ENCODE results near the gene TMEM52. TPM values are rescaled to one million over a fixed set of nuclear protein-coding genes. Genes with fewer than 3 reads are reported as not detected.

The TMEM52 gene
- polyA plus RNA-seq, 2 donors, result 2.1 TPM

DNA sequence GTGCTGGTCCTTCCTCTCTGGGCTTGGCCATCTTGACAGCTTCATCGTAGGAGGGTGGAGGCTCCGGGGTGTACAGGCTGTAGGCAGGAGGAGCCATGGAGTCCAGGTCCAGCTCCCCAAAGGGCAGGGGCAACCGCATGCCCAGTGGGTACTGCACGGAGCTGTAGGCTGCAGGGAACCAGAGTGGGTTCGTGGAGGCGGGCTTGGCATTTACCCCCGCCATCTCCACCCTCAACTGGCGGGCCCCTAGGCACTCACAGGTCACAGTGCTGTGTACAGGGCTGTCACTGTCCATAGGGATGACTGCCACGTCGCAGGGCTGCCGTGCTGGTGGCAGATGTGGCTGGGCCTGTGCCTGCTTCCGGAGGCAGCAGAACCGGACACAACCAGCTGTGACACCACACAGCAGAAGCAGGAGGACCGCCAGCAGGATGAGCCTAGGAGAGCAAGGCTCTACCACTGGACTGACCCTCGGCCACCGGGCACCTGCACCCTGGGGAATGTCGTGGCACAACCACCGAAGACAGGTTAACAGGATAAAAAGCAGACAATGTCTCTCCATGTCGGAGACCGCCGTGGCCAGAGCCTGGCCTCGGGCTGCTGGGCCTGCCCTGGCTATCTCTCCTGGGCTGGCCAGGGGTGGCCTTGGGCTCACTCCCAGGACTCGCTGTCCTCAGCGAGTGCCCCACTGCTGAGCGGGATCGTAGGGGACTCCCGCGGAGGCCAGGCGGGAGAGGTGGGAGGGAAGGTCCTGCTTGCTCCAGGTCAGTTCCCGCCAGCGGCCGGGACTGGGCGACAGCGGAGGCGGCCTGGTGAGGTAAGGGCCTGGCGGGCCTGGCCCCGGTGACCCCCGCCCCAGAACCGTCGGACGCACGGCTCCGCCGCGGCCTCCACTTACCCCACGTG lies 831 bp downstream of the TMEM52 start:
- WGBS, 2 donors, result 42 to 52% methylated on average over 43 to 46 of the region's 46 CpGs
- Histone ChIP-seq H3K4me3 (ENCODE audit: low read depth in 1 of 2, low read length in 2 of 2) (peak overlapping the region; percentile 42 to 52), H3K27ac (ENCODE audit: low read depth in 2 of 2, low read length in 1 of 2) (no peak overlapping the region), H3K36me3 (ENCODE audit: control insufficient read depth in 2 of 2, insufficient read depth in 2 of 2, low read length in 1 of 2) (no peaks in the 10 kb centered on the region), H3K9me3 (ENCODE audit: control insufficient read depth in 2 of 2, insufficient read depth in 1 of 2, low read depth in 1 of 2, low read length in 1 of 2) (no peaks in the 10 kb centered on the region), H3K27me3 (ENCODE audit: control insufficient read depth in 1 of 2, insufficient read depth in 2 of 2, low read length in 2 of 2) (no peaks in the 10 kb centered on the region), H3K4me1 (ENCODE audit: control insufficient read depth in 2 of 2, insufficient read depth in 2 of 2, low read length in 1 of 2) (peaks cover 0 to 21% of the 10 kb centered on the region in 2 donors)

- no peaks in the 10 kb centered on the region for H3K36me3 ChIP-seq (ENCODE audit: control insufficient read depth in 2 of 2, insufficient read depth in 2 of 2, low read length in 1 of 2)
- H3K9me3 ChIP-seq (ENCODE audit: control insufficient read depth in 2 of 2, insufficient read depth in 1 of 2, low read depth in 1 of 2, low read length in 1 of 2), result no peaks in the 10 kb centered on the region
- H3K27ac ChIP-seq (ENCODE audit: low read depth in 2 of 2, low read length in 1 of 2), result no peak overlapping the region
- H3K4me3 ChIP-seq (ENCODE audit: low read depth in 1 of 2, low read length in 2 of 2), result no peak overlapping the region
- no peaks in the 10 kb centered on the region for H3K27me3 ChIP-seq (ENCODE audit: control insufficient read depth in 1 of 2, insufficient read depth in 2 of 2, low read length in 2 of 2)
- 81 to 90% methylated on average over 14 of the region's 14 CpGs for WGBS, 2 donors
- H3K4me1 ChIP-seq (ENCODE audit: control insufficient read depth in 2 of 2, insufficient read depth in 2 of 2, low read length in 1 of 2), result peaks cover 0 to 21% of the 10 kb centered on the region in 2 donors
Measured at GRCh38 chr1:1917304-1917976, 1.6 kb downstream of the TMEM52 start.

DNA sequence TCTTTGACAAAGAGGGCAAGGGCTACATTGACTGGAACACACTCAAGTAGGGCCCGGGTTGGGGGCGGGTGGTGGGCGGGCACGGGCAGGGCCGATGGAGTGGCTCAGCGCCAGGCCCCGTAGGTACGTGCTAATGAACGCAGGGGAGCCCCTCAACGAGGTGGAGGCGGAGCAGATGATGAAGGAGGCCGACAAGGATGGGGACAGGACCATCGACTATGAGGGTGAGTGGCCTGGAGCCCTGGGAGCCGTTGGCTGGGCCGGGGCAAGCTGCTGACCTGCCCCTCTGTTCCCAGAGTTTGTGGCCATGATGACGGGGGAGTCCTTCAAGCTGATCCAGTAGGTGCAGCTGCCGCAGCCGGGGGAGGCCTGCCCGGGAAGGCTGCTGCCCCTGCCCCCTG lies 2.2 kb downstream of the TMEM52 start:
- peaks cover 0 to 21% of the 10 kb centered on the region in 2 donors for H3K4me1 ChIP-seq (ENCODE audit: control insufficient read depth in 2 of 2, insufficient read depth in 2 of 2, low read length in 1 of 2)
- H3K9me3 ChIP-seq (ENCODE audit: control insufficient read depth in 2 of 2, insufficient read depth in 1 of 2, low read depth in 1 of 2, low read length in 1 of 2), result no peaks in the 10 kb centered on the region
- 75 to 76% methylated on average over 19 of the region's 19 CpGs for WGBS, 2 donors
- H3K36me3 ChIP-seq (ENCODE audit: control insufficient read depth in 2 of 2, insufficient read depth in 2 of 2, low read length in 1 of 2), result no peaks in the 10 kb centered on the region
- H3K4me3 ChIP-seq (ENCODE audit: low read depth in 1 of 2, low read length in 2 of 2), result no peak overlapping the region
- no peak overlapping the region for H3K27ac ChIP-seq (ENCODE audit: low read depth in 2 of 2, low read length in 1 of 2)
- no peaks in the 10 kb centered on the region for H3K27me3 ChIP-seq (ENCODE audit: control insufficient read depth in 1 of 2, insufficient read depth in 2 of 2, low read length in 2 of 2)

GRCh38 chr1:1915911-1916840 lies 2.9 kb downstream of the TMEM52 start:
- H3K27me3 ChIP-seq (ENCODE audit: control insufficient read depth in 1 of 2, insufficient read depth in 2 of 2, low read length in 2 of 2), result no peaks in the 10 kb centered on the region
- H3K9me3 ChIP-seq (ENCODE audit: control insufficient read depth in 2 of 2, insufficient read depth in 1 of 2, low read depth in 1 of 2, low read length in 1 of 2), result no peaks in the 10 kb centered on the region
- no peaks in the 10 kb centered on the region for H3K36me3 ChIP-seq (ENCODE audit: control insufficient read depth in 2 of 2, insufficient read depth in 2 of 2, low read length in 1 of 2)
- WGBS, 2 donors, result 70 to 73% methylated on average over 23 of the region's 23 CpGs
- peaks cover 0 to 21% of the 10 kb centered on the region in 2 donors for H3K4me1 ChIP-seq (ENCODE audit: control insufficient read depth in 2 of 2, insufficient read depth in 2 of 2, low read length in 1 of 2)
- H3K27ac ChIP-seq (ENCODE audit: low read depth in 2 of 2, low read length in 1 of 2), result no peak overlapping the region
- H3K4me3 ChIP-seq (ENCODE audit: low read depth in 1 of 2, low read length in 2 of 2), result no peak overlapping the region

DNA sequence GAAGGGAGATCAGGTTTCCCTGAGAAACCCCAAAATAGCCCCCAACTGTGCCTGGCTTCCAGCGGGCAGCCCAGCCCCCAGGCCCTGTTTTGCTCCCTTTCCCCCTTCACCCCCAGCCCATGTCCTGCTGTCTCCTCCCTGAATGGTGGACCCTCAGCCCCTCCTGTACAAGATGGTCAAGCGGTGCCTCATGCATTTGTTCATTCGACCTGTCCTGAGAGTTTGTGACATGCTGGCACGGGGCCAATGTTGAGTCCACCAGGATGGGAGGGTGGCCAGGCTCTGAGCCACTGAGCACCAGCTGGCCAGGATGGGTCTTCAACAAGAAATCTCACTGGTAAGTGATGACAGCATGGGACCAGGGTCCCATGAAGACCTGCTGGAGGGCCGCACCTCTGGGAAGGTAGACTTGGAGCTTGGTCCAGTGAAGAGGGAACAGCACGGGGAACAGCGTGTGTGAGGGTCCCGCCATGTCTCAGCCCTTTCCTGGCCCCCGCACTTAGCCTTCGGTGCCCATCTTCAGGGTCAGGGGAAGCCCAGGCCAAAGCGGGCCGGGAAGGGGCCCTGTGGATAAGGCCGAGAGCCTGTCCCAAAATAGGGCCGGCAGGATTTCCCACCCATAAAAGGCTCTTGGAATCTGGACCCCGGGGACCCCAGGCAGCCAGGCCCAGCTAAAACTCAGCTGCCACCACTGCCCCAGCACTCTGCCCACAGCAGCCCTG lies 3.9 kb downstream of the TMEM52 start, which contains the start of gene CALML6:
CALML6 (plus strand) TSS at position 290 of the 722 bp plus-strand sequence; CDS start at position 311, 21 bp downstream.
- Histone ChIP-seq H3K36me3 (ENCODE audit: control insufficient read depth in 2 of 2, insufficient read depth in 2 of 2, low read length in 1 of 2) (no peaks in the 10 kb centered on the region), H3K9me3 (ENCODE audit: control insufficient read depth in 2 of 2, insufficient read depth in 1 of 2, low read depth in 1 of 2, low read length in 1 of 2) (no peaks in the 10 kb centered on the region), H3K27ac (ENCODE audit: low read depth in 2 of 2, low read length in 1 of 2) (no peak within 1 kb of the TSS), H3K4me3 (ENCODE audit: low read depth in 1 of 2, low read length in 2 of 2) (no peak within 1 kb of the TSS), H3K4me1 (ENCODE audit: control insufficient read depth in 2 of 2, insufficient read depth in 2 of 2, low read length in 1 of 2) (peaks cover 0 to 21% of the 10 kb centered on the region in 2 donors), H3K27me3 (ENCODE audit: control insufficient read depth in 1 of 2, insufficient read depth in 2 of 2, low read length in 2 of 2) (no peaks in the 10 kb centered on the region)
- 77 to 78% methylated on average over 15 of the region's 15 CpGs for WGBS, 2 donors

DNA sequence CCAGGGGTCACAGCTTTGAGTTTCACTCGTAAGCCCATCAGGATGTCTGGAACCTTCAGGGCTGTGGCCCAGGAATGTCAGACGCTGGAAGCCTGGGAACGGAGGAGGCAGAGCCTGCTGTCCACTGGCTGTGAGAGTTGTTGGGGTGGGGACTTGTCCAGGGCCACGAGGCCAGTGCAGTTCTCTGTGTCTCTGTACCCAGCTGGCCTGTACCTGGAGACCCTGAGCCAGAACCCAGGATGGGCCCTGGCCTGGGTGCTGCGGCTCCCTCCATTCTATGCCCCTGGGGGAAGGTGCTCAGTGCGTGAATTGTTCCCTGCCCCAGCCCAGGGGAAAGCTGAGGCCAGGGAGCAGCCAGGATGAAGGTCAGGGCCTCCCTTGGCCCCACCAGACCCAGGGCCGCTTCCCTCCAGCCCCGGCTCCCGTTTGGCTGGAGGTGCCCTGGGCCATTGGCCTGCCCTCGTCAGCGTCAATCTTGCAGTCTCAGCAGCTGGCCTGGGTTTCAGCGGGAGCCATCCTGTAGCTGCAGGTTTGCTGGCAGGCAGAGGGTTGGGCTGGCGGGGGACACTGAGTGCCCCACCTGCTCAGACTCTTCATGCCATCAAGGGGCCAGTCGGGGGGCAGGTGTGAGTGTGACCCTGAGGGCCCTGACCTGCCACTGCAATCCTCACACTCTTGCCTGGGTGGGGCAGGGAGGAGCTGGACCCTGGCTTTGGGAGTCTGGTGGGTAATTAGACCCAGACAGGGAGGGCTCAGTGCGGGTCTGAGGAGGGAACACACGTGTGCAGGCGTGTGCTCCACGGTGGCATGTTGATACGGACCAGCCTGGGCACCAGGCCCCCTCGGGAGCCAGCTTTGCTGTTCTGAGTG lies 4.7 kb downstream of the TMEM52 start:
- Histone ChIP-seq H3K27me3 (ENCODE audit: control insufficient read depth in 1 of 2, insufficient read depth in 2 of 2, low read length in 2 of 2) (no peaks in the 10 kb centered on the region), H3K4me1 (ENCODE audit: control insufficient read depth in 2 of 2, insufficient read depth in 2 of 2, low read length in 1 of 2) (peaks cover 0 to 23% of the 10 kb centered on the region in 2 donors), H3K4me3 (ENCODE audit: low read depth in 1 of 2, low read length in 2 of 2) (no peak overlapping the region), H3K27ac (ENCODE audit: low read depth in 2 of 2, low read length in 1 of 2) (no peak overlapping the region), H3K36me3 (ENCODE audit: control insufficient read depth in 2 of 2, insufficient read depth in 2 of 2, low read length in 1 of 2) (no peaks in the 10 kb centered on the region), H3K9me3 (ENCODE audit: control insufficient read depth in 2 of 2, insufficient read depth in 1 of 2, low read depth in 1 of 2, low read length in 1 of 2) (no peaks in the 10 kb centered on the region)
- 40 to 45% methylated on average over 18 to 20 of the region's 20 CpGs for WGBS, 2 donors

- Histone ChIP-seq H3K4me3 (ENCODE audit: low read depth in 1 of 2, low read length in 2 of 2) (no peak overlapping the region), H3K4me1 (ENCODE audit: control insufficient read depth in 2 of 2, insufficient read depth in 2 of 2, low read length in 1 of 2) (peaks cover 6 to 18% of the 10 kb centered on the region in 2 donors), H3K9me3 (ENCODE audit: control insufficient read depth in 2 of 2, insufficient read depth in 1 of 2, low read depth in 1 of 2, low read length in 1 of 2) (no peaks in the 10 kb centered on the region), H3K27ac (ENCODE audit: low read depth in 2 of 2, low read length in 1 of 2) (no peak overlapping the region), H3K27me3 (ENCODE audit: control insufficient read depth in 1 of 2, insufficient read depth in 2 of 2, low read length in 2 of 2) (no peaks in the 10 kb centered on the region), H3K36me3 (ENCODE audit: control insufficient read depth in 2 of 2, insufficient read depth in 2 of 2, low read length in 1 of 2) (no peaks in the 10 kb centered on the region)
- 85 to 90% methylated on average over 13 of the region's 13 CpGs for WGBS, 2 donors
Measured at GRCh38 chr1:1911350-1912041, 7.6 kb downstream of the TMEM52 start.

Data from esophagus (tissue), 2 donors.